ENCODE results near the gene EPB41L3. TPM values are rescaled to one million over a fixed set of nuclear protein-coding genes. Genes with fewer than 3 reads are reported as not detected.

EPB41L3 gene
- total and polyA plus RNA-seq, 2 experiments from 2014 or later: 8.0 to 11.7 TPM

DNA sequence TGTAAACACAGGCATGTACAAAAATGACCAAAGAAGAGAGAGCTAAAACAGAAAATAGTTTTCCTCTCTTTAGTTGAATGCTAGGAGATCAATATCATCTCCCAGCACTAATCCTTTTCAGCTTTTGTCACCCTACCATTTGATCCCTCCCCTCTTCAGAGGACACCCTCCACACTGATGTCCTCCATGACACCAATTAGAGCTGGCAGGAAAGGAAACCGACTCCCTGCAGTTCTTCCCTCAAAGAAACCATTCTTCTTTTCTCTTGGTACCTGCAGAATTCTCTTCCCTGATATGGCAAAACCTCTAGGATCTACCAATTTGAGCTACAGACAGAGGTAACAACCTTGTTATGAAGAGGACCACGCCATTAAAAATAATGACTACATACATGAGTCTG is 5.3 kb downstream of the EPB41L3 start (continued):
- TF ChIP-seq, protein P1, sequence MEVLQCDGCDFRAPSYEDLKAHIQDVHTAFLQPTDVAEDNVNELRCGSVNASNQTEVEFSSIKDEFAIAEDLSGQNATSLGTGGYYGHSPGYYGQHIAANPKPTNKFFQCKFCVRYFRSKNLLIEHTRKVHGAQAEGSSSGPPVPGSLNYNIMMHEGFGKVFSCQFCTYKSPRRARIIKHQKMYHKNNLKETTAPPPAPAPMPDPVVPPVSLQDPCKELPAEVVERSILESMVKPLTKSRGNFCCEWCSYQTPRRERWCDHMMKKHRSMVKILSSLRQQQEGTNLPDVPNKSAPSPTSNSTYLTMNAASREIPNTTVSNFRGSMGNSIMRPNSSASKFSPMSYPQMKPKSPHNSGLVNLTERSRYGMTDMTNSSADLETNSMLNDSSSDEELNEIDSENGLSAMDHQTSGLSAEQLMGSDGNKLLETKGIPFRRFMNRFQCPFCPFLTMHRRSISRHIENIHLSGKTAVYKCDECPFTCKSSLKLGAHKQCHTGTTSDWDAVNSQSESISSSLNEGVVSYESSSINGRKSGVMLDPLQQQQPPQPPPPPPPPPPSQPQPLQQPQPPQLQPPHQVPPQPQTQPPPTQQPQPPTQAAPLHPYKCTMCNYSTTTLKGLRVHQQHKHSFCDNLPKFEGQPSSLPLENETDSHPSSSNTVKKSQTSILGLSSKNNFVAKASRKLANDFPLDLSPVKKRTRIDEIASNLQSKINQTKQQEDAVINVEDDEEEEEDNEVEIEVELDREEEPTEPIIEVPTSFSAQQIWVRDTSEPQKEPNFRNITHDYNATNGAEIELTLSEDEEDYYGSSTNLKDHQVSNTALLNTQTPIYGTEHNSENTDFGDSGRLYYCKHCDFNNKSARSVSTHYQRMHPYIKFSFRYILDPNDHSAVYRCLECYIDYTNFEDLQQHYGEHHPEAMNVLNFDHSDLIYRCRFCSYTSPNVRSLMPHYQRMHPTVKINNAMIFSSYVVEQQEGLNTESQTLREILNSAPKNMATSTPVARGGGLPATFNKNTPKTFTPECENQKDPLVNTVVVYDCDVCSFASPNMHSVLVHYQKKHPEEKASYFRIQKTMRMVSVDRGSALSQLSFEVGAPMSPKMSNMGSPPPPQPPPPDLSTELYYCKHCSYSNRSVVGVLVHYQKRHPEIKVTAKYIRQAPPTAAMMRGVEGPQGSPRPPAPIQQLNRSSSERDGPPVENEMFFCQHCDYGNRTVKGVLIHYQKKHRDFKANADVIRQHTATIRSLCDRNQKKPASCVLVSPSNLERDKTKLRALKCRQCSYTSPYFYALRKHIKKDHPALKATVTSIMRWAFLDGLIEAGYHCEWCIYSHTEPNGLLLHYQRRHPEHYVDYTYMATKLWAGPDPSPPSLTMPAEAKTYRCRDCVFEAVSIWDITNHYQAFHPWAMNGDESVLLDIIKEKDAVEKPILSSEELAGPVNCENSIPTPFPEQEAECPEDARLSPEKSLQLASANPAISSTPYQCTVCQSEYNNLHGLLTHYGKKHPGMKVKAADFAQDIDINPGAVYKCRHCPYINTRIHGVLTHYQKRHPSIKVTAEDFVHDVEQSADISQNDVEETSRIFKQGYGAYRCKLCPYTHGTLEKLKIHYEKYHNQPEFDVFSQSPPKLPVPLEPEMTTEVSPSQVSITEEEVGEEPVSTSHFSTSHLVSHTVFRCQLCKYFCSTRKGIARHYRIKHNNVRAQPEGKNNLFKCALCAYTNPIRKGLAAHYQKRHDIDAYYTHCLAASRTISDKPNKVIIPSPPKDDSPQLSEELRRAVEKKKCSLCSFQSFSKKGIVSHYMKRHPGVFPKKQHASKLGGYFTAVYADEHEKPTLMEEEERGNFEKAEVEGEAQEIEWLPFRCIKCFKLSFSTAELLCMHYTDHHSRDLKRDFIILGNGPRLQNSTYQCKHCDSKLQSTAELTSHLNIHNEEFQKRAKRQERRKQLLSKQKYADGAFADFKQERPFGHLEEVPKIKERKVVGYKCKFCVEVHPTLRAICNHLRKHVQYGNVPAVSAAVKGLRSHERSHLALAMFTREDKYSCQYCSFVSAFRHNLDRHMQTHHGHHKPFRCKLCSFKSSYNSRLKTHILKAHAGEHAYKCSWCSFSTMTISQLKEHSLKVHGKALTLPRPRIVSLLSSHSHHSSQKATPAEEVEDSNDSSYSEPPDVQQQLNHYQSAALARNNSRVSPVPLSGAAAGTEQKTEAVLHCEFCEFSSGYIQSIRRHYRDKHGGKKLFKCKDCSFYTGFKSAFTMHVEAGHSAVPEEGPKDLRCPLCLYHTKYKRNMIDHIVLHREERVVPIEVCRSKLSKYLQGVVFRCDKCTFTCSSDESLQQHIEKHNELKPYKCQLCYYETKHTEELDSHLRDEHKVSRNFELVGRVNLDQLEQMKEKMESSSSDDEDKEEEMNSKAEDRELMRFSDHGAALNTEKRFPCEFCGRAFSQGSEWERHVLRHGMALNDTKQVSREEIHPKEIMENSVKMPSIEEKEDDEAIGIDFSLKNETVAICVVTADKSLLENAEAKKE (CRISPR knock-in tag; IDR thresholded peaks at IDR 0.05): no peak
- TF ChIP-seq EZH2 (IDR thresholded peaks at IDR 0.05; ENCODE audit: low read depth, unreplicated experiment) (no peak), NANOG (IDR thresholded peaks at IDR 0.05; ENCODE audit: borderline replicate concordance) (no peak), STAT1 (IDR thresholded peaks at IDR 0.05; ENCODE audit: unreplicated experiment) (no peak)

DNA sequence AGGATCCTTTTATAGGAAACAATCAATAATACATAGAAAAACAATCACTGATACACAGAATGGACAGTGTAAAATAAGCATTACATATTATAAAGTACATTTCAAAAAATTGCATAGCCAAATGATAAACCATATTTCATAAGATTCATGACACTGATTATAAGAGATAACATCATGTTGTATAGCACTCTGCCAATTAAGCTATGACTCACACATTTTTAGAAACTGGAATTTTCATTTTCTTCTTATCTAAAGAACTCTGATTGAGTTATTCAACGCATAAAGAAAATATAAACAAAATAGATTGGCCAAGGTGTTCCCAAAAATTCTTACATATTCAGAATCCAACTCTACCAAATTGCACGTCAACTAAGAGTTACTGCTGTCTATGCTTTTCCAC is 5.9 kb downstream of the EPB41L3 start:
- H3K36me3 ChIP-seq (ENCODE audit: insufficient read depth): no peaks in the 10 kb centered on the region
- H3K4me1 ChIP-seq (ENCODE audit: insufficient read depth): peaks cover 21% of the 10 kb centered on the region
- H3K4me3 Mint-ChIP-seq: no peak overlapping the region
- ATAC-seq (no peak), DNase-seq (ENCODE audit: low spot score) (no peak)
- peaks cover 6% of the 10 kb centered on the region for H3K27me3 Mint-ChIP-seq (ENCODE audit: insufficient read depth, low read depth, poor library complexity)
- H3K9me3 Mint-ChIP-seq: no peaks in the 10 kb centered on the region
- TF ChIP-seq STAT1 (IDR thresholded peaks at IDR 0.05; ENCODE audit: unreplicated experiment) (no peak), EZH2 (IDR thresholded peaks at IDR 0.05; ENCODE audit: low read depth, unreplicated experiment) (no peak)
- H4K20me1 ChIP-seq (replicated peaks; ENCODE audit: insufficient read depth): no peaks in the 10 kb centered on the region
- H3K9me2 ChIP-seq (ENCODE audit: insufficient read depth): no peaks in the 10 kb centered on the region
- no peak overlapping the region for H3K4me2 ChIP-seq
- no peaks in the 10 kb centered on the region for H3K79me2 ChIP-seq (replicated peaks; ENCODE audit: insufficient read depth)
- no peak overlapping the region for H3K4me3 ChIP-seq
- no peak overlapping the region for H2AFZ ChIP-seq
- H3K4me1 Mint-ChIP-seq: peaks cover 30% of the 10 kb centered on the region
- no peak overlapping the region for H3K27ac Mint-ChIP-seq
- peaks cover 2% of the 10 kb centered on the region; the same call in 1 of the 3 replicates for H3K36me3 Mint-ChIP-seq (ENCODE audit: low read depth)
- H3F3A ChIP-seq (replicated peaks; ENCODE audit: low read depth): no peaks in the 10 kb centered on the region
- H3K27me3 ChIP-seq (ENCODE audit: insufficient read depth): 0 out of 2 replicates have a peak, but pooled peaks cover 7% of the 10 kb centered on the region
- no peak overlapping the region for H3K27ac ChIP-seq (ENCODE audit: low read depth)

DNA sequence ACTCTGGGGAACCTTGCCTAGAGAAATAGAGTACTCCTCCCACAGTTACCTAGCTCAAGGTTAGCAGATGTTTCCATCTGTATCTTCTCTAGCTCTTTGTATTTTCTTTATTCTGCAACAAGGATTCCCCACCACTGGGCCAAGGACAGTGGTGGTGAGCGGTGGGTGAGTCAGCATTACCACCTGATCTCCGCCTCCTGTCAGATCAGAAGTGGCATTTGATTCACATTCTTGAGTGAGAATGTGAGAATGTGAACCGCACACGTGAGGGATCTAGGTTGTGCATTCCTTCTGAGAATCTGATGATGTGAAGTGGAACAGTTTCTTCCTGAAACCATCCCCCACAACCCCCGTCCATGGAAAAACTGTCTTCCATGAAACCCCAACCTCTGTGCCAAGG is 9.0 kb downstream of the EPB41L3 start:
- no peak overlapping the region for H3K27ac ChIP-seq (ENCODE audit: low read depth)
- no peak overlapping the region for H3K4me3 Mint-ChIP-seq
- 0 out of 2 replicates have a peak, but pooled peaks cover 11% of the 10 kb centered on the region for H3K4me1 ChIP-seq (ENCODE audit: insufficient read depth)
- H4K20me1 ChIP-seq (replicated peaks; ENCODE audit: insufficient read depth): no peaks in the 10 kb centered on the region
- H3F3A ChIP-seq (replicated peaks; ENCODE audit: low read depth): no peaks in the 10 kb centered on the region
- no peaks in the 10 kb centered on the region for H3K36me3 ChIP-seq (ENCODE audit: insufficient read depth)
- peaks cover 5% of the 10 kb centered on the region for H3K27me3 Mint-ChIP-seq (ENCODE audit: insufficient read depth, low read depth, poor library complexity)
- no peak overlapping the region for H3K4me2 ChIP-seq
- no peaks in the 10 kb centered on the region for H3K9me3 Mint-ChIP-seq
- ATAC-seq (no peak), DNase-seq (ENCODE audit: low spot score) (no peak)
- no peak overlapping the region for H2AFZ ChIP-seq
- peaks cover 14% of the 10 kb centered on the region; the same call in 2 of the 3 replicates for H3K4me1 Mint-ChIP-seq
- H3K27me3 ChIP-seq (ENCODE audit: insufficient read depth): no peaks in the 10 kb centered on the region
- H3K36me3 Mint-ChIP-seq (ENCODE audit: low read depth): 0 out of 3 replicates have a peak, but pooled peaks cover 2% of the 10 kb centered on the region
- H3K9me2 ChIP-seq (ENCODE audit: insufficient read depth): no peaks in the 10 kb centered on the region
- no peak overlapping the region for H3K4me3 ChIP-seq
- H3K79me2 ChIP-seq (replicated peaks; ENCODE audit: insufficient read depth): no peaks in the 10 kb centered on the region
- H3K27ac Mint-ChIP-seq: no peak overlapping the region
- no peak for TF ChIP-seq POLR2AphosphoS5 (IDR thresholded peaks at IDR 0.05; ENCODE audit: low read depth)
